Fibroblast of skin of left quadriceps (primary cell): ENCODE data around the gene BACH2.
"Not testable (repeated sequence)": the region's sequence is repeated elsewhere in the genome, so short reads cannot be mapped to it uniquely, and the experiment has no call there.

Source experiments
- DNase-seq, 2 experiments: peaks; one replicate each; pipeline ENCODE4 v3.0.0-alpha.2; 2013; ENCODE audit warnings: low read depth in 2 of 2

Gene BACH2

GRCh38 chr6:90126839-90127238 lies 169.8 kb downstream of the BACH2 start:
- no peak for DNase-seq

- no peak for DNase-seq
These were observed 170.5 kb downstream of the BACH2 start for GRCh38 chr6:90126181-90126580.

- DNase-seq = no peak
These were observed 171.7 kb downstream of the BACH2 start for GRCh38 chr6:90124874-90125510.

GRCh38 chr6:90123831-90124230 lies 172.8 kb downstream of the BACH2 start:
- DNase-seq = no peak

- no peak for DNase-seq
These were observed 174.7 kb downstream of the BACH2 start for GRCh38 chr6:90121982-90122381.

- no peak for DNase-seq
These were observed 176.3 kb downstream of the BACH2 start for GRCh38 chr6:90120327-90120726.

- DNase-seq = no peak
These were observed 177.0 kb downstream of the BACH2 start for GRCh38 chr6:90119618-90120017.

GRCh38 chr6:90118581-90118980 lies 178.1 kb downstream of the BACH2 start:
- DNase-seq = no peak

- DNase-seq = no peak
These were observed 178.6 kb downstream of the BACH2 start for GRCh38 chr6:90118069-90118468.

- not testable (repeated sequence) for DNase-seq
These were observed 180.5 kb downstream of the BACH2 start for GRCh38 chr6:90116126-90116525.

- no peak for DNase-seq
These were observed 183.3 kb downstream of the BACH2 start for GRCh38 chr6:90113389-90113788.

GRCh38 chr6:90111387-90111786 lies 185.3 kb downstream of the BACH2 start:
- DNase-seq = no peak

- DNase-seq = no peak
These were observed 185.7 kb downstream of the BACH2 start for GRCh38 chr6:90110971-90111370.

GRCh38 chr6:90109141-90109540 lies 187.5 kb downstream of the BACH2 start:
- no peak for DNase-seq

- no peak for DNase-seq
These were observed 188.8 kb downstream of the BACH2 start for GRCh38 chr6:90107771-90108282.

- DNase-seq = no peak
These were observed 189.3 kb downstream of the BACH2 start for GRCh38 chr6:90107371-90107770.

GRCh38 chr6:90106449-90106848 lies 190.2 kb downstream of the BACH2 start:
- DNase-seq = no peak

- DNase-seq = no peak
These were observed 191.0 kb downstream of the BACH2 start for GRCh38 chr6:90105506-90106170.

GRCh38 chr6:90103056-90103800 lies 193.4 kb downstream of the BACH2 start:
- DNase-seq = no peak

- no peak for DNase-seq
These were observed 195.2 kb downstream of the BACH2 start for GRCh38 chr6:90101403-90101802.

- DNase-seq = no peak
These were observed 196.5 kb downstream of the BACH2 start for GRCh38 chr6:90100059-90100665.

- no peak for DNase-seq
These were observed 198.0 kb downstream of the BACH2 start for GRCh38 chr6:90098627-90099026.
